ENCODE measurements around the gene ZBED5. TPM values are rescaled to one million over a fixed set of nuclear protein-coding genes. Genes with fewer than 3 reads are reported as not detected.

Gene ZBED5
- total RNA-seq, 3 donors from 2014 or later, result 29.0 to 55.9 (median 33.8) TPM

DNA sequence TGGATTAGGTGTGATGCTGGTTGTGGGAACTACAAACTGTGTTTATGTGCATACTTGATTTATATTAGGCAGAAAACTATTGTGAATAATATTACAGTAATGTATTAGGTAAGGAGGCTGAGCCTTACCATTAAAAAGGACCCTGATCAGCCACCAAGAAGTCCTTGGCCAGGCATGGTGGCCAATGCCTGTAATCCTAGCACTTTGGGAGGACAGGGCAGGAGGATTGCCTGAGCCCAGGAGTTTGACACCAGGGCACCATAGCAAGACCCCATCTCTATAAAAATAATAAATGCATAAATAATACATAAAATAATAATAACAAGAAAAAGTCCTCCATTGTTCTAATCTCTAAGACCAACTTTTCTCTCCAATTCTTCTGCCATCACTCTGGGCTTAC is 3.2 kb upstream of the ZBED5 start:
- no peak overlapping the region for H3K4me3 ChIP-seq
- no peaks in the 10 kb centered on the region for H3K27me3 ChIP-seq
- H3K9me3 ChIP-seq, result no peaks in the 10 kb centered on the region
- H3K27ac ChIP-seq, result no peak overlapping the region
- peaks cover 0 to 7% of the 10 kb centered on the region in 2 donors for H3K4me1 ChIP-seq
- no peaks in the 10 kb centered on the region for H3K36me3 ChIP-seq
- intact Hi-C loops (cut with DNase I; ENCODE audit: low total_unique reads), result no loop called here
- TF ChIP-seq POLR2AphosphoS5 (IDR thresholded peaks at IDR 0.05), result no peak
- no peak for TF ChIP-seq POLR2A (IDR thresholded peaks at IDR 0.05)
- TF ChIP-seq, protein P1, sequence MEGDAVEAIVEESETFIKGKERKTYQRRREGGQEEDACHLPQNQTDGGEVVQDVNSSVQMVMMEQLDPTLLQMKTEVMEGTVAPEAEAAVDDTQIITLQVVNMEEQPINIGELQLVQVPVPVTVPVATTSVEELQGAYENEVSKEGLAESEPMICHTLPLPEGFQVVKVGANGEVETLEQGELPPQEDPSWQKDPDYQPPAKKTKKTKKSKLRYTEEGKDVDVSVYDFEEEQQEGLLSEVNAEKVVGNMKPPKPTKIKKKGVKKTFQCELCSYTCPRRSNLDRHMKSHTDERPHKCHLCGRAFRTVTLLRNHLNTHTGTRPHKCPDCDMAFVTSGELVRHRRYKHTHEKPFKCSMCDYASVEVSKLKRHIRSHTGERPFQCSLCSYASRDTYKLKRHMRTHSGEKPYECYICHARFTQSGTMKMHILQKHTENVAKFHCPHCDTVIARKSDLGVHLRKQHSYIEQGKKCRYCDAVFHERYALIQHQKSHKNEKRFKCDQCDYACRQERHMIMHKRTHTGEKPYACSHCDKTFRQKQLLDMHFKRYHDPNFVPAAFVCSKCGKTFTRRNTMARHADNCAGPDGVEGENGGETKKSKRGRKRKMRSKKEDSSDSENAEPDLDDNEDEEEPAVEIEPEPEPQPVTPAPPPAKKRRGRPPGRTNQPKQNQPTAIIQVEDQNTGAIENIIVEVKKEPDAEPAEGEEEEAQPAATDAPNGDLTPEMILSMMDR (IDR thresholded peaks at IDR 0.05), result no peak
- DNase-seq (ENCODE audit: low spot score in 2 of 2), result no peak

DNA sequence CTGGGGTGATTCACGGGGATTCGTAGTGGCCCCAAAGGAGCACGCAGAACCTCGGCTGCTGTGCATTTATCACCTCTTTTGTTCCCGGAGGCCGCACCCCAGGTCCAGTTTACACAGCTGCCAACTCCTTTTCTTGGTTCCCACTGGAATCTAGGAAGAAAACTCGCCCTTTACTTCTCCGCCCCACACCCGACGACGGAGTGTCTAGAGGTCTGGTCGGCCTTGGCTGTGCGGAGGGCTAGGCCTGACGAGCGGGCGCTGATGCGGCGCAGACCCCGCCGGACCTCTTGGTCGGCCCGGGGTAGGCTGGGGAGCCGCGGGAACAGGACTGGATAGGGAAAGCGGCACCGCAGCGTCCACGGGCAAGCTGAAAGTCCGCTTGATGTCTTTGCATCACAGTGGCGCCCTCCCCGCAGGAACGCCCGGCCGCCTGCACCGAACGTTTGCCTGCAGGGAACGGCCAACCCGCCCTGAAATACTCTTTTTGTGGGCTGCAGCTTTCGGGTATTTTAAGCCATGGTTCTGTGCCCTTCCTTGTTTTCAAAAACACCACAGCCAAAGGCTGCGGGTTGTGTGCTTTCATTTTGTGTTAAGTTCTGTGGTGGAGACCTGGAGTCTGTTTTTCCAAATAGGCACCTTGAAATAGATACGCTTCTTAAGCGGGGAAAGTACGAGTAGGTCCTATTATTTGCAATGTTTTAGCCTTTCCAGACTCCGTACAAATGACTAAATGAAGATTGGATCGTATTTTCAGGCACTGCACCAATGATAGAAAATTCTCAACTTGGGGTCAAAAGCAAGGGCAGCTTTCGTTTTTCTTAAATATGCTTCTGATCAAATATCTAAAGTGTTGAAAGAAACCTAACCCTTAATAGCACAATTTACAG is 829 bp upstream of the ZBED5 start:
- Histone ChIP-seq H3K27me3 (no peaks in the 10 kb centered on the region), H3K4me1 (peaks cover 0 to 11% of the 10 kb centered on the region in 2 donors), H3K27ac (peak overlapping the region; percentile 95 to 99), H3K36me3 (peaks cover 7% of the 10 kb centered on the region), H3K9me3 (no peaks in the 10 kb centered on the region), H3K4me3 (peak overlapping the region; percentile 79 to 93 (median 83))
- DNase-seq (ENCODE audit: low spot score in 2 of 2), result peak; percentile 60 to 61
- TF ChIP-seq POLR2A (IDR thresholded peaks at IDR 0.05), result no peak
- TF ChIP-seq, protein P1 (IDR thresholded peaks at IDR 0.05), result no peak
- no peak for TF ChIP-seq POLR2AphosphoS5 (IDR thresholded peaks at IDR 0.05)
- intact Hi-C loops (cut with DNase I; ENCODE audit: low total_unique reads), result no loop called here

DNA sequence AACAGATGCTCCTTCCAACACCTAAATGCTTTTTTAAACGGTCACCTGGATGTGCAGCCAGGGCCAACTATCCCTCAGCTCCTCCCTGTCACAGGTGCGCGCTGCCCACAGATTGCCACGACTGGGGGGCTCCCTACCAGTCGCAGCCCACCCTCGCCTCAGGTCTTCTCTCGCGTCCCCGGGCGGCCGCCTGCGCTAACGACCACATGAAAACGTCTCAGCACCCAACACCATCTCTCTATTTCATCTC is 469 bp downstream of the ZBED5 start:
- Histone ChIP-seq H3K4me3 (peak overlapping the region; percentile 79 to 93 (median 83)), H3K9me3 (no peaks in the 10 kb centered on the region), H3K4me1 (peaks cover 0 to 11% of the 10 kb centered on the region in 2 donors), H3K36me3 (peaks cover 14% of the 10 kb centered on the region), H3K27ac (peak overlapping the region; percentile 95 to 99), H3K27me3 (no peaks in the 10 kb centered on the region)
- no peak for TF ChIP-seq POLR2A (IDR thresholded peaks at IDR 0.05)
- DNase-seq (ENCODE audit: low spot score in 2 of 2), result peak in 1 of 2 donors; percentile 52
- intact Hi-C loops (cut with DNase I; ENCODE audit: low total_unique reads), result no loop called here

DNA sequence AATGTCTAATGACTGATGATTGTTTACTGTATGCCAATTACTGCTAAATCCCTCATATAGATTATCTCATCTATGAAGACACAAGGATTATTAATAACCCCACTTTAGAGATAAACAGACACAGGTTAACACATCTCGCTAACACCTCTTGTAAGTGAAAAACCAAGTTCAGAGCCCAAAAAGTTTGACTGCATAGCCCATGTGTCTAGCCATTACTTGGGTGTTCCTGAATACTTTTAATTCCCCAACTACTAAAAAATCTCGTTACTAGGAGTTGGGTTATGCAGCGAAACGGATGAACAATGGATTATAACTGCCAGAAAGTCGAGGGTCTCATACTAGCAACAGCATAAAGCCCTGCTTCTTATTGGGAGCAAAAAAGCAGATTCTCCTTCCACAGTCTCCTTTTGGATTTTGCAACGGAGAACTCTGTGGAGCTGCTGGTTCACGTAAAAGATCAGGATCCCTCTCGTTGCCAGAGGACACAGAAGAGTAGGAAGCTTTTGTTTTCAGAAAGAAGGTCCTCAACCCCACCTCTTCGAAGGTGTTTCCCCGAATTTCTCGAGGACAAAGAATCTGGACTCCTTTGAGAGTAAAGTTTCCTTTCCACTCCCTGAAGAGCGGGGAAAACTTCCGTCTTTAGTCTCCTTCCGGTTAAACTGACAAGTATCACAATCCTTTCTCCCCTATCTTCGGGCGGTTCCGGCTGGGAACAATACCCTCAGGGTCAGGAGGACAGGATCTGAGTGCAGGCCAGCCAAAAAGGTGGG is 979 bp downstream of the ZBED5 start:
- Histone ChIP-seq H3K36me3 (peaks cover 16% of the 10 kb centered on the region), H3K27ac (peak overlapping the region; percentile 95 to 99), H3K9me3 (no peaks in the 10 kb centered on the region), H3K27me3 (no peaks in the 10 kb centered on the region), H3K4me3 (peak overlapping the region; percentile 79 to 93 (median 83)), H3K4me1 (peaks cover 0 to 11% of the 10 kb centered on the region in 2 donors)
- intact Hi-C loops (cut with DNase I; ENCODE audit: low total_unique reads), result no loop called here
- DNase-seq (ENCODE audit: low spot score in 2 of 2), result no peak
- TF ChIP-seq, protein P1 (IDR thresholded peaks at IDR 0.05), result no peak
- TF ChIP-seq POLR2A (IDR thresholded peaks at IDR 0.05) (no peak), POLR2AphosphoS5 (IDR thresholded peaks at IDR 0.05) (no peak)

DNA sequence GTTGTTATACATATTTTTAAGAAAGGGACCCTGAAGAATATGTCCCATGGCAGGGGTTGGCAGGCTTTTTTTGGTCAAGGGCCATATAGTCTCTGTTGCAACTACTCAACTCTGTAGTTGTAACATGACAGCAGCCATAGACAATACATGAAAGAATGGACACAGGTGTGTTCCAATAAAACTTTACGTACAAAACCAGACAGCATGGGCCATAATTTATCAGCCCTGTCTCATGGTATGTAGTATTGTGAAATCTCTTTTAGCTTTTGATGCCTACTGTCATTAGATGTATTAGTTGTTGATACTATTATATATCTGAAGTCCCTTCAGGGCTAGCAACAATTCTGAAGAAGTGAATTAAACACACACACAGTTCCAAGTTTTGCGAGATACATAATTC is 2.6 kb downstream of the ZBED5 start:
- H3K4me1 ChIP-seq, result peaks cover 0 to 11% of the 10 kb centered on the region in 2 donors

More for the DNA sequence above, 2.6 kb downstream of the ZBED5 start:
- intact Hi-C loops (cut with DNase I; ENCODE audit: low total_unique reads), result no loop called here
- no peaks in the 10 kb centered on the region for H3K9me3 ChIP-seq
- no peaks in the 10 kb centered on the region for H3K27me3 ChIP-seq
- no peak for DNase-seq (ENCODE audit: low spot score in 2 of 2)
- H3K36me3 ChIP-seq, result peaks cover 16% of the 10 kb centered on the region
- no peak overlapping the region for H3K4me3 ChIP-seq
- no peak overlapping the region for H3K27ac ChIP-seq
- TF ChIP-seq, protein P1 (IDR thresholded peaks at IDR 0.05), result no peak
- TF ChIP-seq POLR2AphosphoS5 (IDR thresholded peaks at IDR 0.05) (no peak), POLR2A (IDR thresholded peaks at IDR 0.05) (no peak)

Measured in breast epithelium (tissue), 4 donors.